Smooth muscle cell (in vitro differentiated cells): ENCODE measurements around the gene TUT1. TPM values are rescaled to one million over a fixed set of nuclear protein-coding genes. Genes with fewer than 3 reads are reported as not detected.
"Not testable (repeated sequence)": the region's sequence is repeated elsewhere in the genome, so short reads cannot be mapped to it uniquely, and the experiment has no call there.

Experiments used
- DNase-seq: peaks from one replicate; lab custom pipeline; 2025; ENCODE audit not compliant: unreplicated experiment; lab: John Stamatoyannopoulos, UW
- H2AFZ ChIP-seq: fragments of 200-600 bp; sonication (generic); 2 replicates; pipeline ENCODE4 v1.6.0; 2016; ENCODE audit warnings: antibody characterized with exemption, low read depth, mild to moderate bottlenecking
- H3F3A ChIP-seq: fragments of 200-600 bp; sonication (generic); 2 replicates; pipeline ENCODE4 v1.6.0; 2017; ENCODE audit warnings: antibody characterized with exemption, low read depth
- H3K27ac ChIP-seq: fragments of 200-600 bp; sonication (generic); 2 replicates; pipeline ENCODE4 v1.5.1; 2016; ENCODE audit warnings: low read depth, mild to moderate bottlenecking
- H3K27me3 ChIP-seq: fragments of 200-600 bp; sonication (generic); 2 replicates; pipeline ENCODE4 v1.6.1; 2016; ENCODE audit warnings: low read depth, mild to moderate bottlenecking
- H3K36me3 ChIP-seq: fragments of 200-600 bp; sonication (generic); 2 replicates; pipeline ENCODE4 v1.5.1; 2016; ENCODE audit warnings: low read depth
- H3K4me1 ChIP-seq: fragments of 200-600 bp; sonication (generic); 2 replicates; pipeline ENCODE4 v1.5.1; 2016; ENCODE audit warnings: low read depth
- H3K4me2 ChIP-seq: fragments of 200-600 bp; sonication (generic); 2 replicates; pipeline ENCODE4 v1.6.0; 2016; ENCODE audit warnings: mild to moderate bottlenecking
- H3K4me3 ChIP-seq: fragments of 200-600 bp; sonication (generic); 2 replicates; pipeline ENCODE4 v1.5.1; 2016; ENCODE audit warnings: mild to moderate bottlenecking
- H3K79me2 ChIP-seq: fragments of 200-600 bp; sonication (generic); 2 replicates; pipeline ENCODE4 v1.6.0; 2016; ENCODE audit warnings: low read depth, mild to moderate bottlenecking
- H3K9ac ChIP-seq: fragments of 200-600 bp; sonication (generic); 2 replicates; pipeline ENCODE4 v1.6.0; 2016; ENCODE audit warnings: low read depth
- H3K9me3 ChIP-seq: fragments of 200-600 bp; sonication (generic); replicated peaks from 2 replicates; pipeline ENCODE4 v1.5.1; 2016; ENCODE audit warnings: low read depth
- H4K20me1 ChIP-seq: fragments of 200-600 bp; sonication (generic); 2 replicates; pipeline ENCODE4 v1.6.0; 2016; ENCODE audit warnings: low read depth
- CTCF ChIP-seq: fragments of 200-600 bp; sonication (generic); IDR thresholded peaks from 2 replicates; pipeline ENCODE4 v1.5.1; 2017; ENCODE audit warnings: borderline replicate concordance, mild to moderate bottlenecking, antibody characterized with exemption; ENCODE audit not compliant: insufficient read depth, poor library complexity, severe bottlenecking
- WGBS: methylation state at CpG from one replicate; pipeline ENCODE4 v1.1.7; 2016; ENCODE audit warnings: low lambda C conversion rate; 5-methylcytosine and 5-hydroxymethylcytosine counted together
- polyA plus RNA-seq: library from polyadenylated mRNA; unstranded; fragments of >200 nt; fragmentation: Nextera tagmentation; extraction: Ambion mirVana; gene quantifications from 2 replicates; pipeline ENCODE4 v1.2.1, GENCODE V29; 2016
- total RNA-seq: library from RNA; depleted of rRNA; stranded (reverse); fragments of >200 nt; gene quantifications from 2 replicates; pipeline ENCODE4 v1.2.3, GENCODE V29; 2014

Gene TUT1
- total and polyA plus RNA-seq, 2 experiments from 2014 or later: 3.0 to 15.9 TPM

DNA sequence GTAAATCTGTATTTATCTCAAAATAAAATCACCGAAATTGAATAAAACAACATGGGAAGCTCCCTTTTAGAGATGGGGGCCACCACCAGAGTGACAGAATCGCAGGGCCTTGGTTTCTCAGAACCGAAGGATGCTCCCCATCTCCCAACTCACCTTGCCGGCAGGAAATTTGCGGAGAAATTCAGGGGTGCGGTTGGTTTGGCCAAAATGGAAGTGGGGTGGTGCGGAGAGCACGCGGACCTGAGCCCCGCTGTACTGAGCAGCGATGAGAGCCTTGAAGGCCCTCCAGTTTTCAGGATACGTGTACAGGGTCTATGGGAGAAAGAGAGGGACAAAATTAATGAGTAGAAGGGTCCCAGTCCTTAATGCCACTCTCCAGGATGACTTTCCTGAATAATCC lies 18.9 kb downstream of the TUT1 start:
- Histone ChIP-seq H3K4me1 (peaks cover 11% of the 10 kb centered on the region), H3K79me2 (peaks cover 81% of the 10 kb centered on the region), H3K4me2 (peak overlapping the region; percentile 92), H3K4me3 (peak overlapping the region; percentile 97), H3K9me3 (no peaks in the 10 kb centered on the region), H2AFZ (no peak overlapping the region), H3F3A (peaks cover 5% of the 10 kb centered on the region), H4K20me1 (peaks cover 55% of the 10 kb centered on the region), H3K27me3 (no peaks in the 10 kb centered on the region), H3K9ac (peak overlapping the region; percentile 89), H3K27ac (peak overlapping the region; percentile 79), H3K36me3 (no peaks in the 10 kb centered on the region)
- no peak for TF ChIP-seq CTCF
- no peak for DNase-seq
- WGBS: 76% methylated on average over 12 of the region's 12 CpGs

DNA sequence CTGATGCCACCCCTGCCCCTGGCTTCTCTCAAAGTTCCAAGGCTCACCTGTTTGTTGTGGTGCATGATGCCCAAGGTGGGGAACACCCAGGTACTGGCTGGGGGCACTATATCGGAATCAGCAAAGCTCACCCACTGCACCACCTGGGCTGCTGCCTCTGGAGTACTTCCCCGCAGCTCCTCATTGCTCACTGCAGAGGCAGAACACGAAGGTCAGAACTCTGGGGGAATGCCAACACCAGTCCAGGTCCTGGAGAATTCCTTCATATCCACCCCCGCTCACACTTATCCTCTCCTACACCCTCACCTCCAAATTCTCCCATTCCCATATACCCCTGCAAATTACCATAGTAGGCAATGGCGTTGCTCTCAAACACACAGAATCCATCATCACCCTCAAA lies 19.8 kb downstream of the TUT1 start:
- H3K27ac ChIP-seq: peak overlapping the region; percentile 79
- not testable (repeated sequence) for H2AFZ ChIP-seq, H3F3A ChIP-seq, H3K4me2 ChIP-seq, H3K4me3 ChIP-seq, DNase-seq, H3K9ac ChIP-seq, H3K9me3 ChIP-seq, H3K27me3 ChIP-seq, H3K36me3 ChIP-seq
- peaks cover 11% of the 10 kb centered on the region for H3K4me1 ChIP-seq
- WGBS: 95% methylated on average over 5 of the region's 5 CpGs
- peaks cover 63% of the 10 kb centered on the region for H4K20me1 ChIP-seq
- peaks cover 89% of the 10 kb centered on the region for H3K79me2 ChIP-seq

DNA sequence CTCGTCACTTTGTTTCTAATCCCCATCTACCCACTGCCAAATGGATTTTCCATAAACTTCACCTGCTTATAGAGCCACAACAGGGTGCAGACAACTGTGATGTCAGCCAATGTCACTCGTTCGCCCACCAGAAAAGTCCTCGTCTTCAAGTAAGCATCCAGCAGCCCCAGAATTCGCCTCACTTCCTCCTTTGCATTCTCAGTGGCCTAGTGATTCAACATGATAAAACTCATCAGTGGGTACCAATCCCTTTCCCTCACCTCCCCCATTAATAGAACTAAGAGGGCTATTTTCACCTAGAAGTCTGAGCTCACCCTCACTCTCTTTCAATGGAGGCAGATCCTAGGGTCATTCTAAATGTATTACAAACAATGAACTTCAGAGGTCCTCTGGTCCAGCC lies 20.4 kb downstream of the TUT1 start:
- Histone ChIP-seq H3K79me2 (peaks cover 89% of the 10 kb centered on the region), H3K4me1 (peaks cover 11% of the 10 kb centered on the region), H4K20me1 (peaks cover 69% of the 10 kb centered on the region), H3K36me3 (peaks cover 10% of the 10 kb centered on the region)
- not testable (repeated sequence) for H3K9me3 ChIP-seq, H3K4me3 ChIP-seq, H3K4me2 ChIP-seq, H2AFZ ChIP-seq, H3F3A ChIP-seq, H3K27ac ChIP-seq, H3K27me3 ChIP-seq, DNase-seq, H3K9ac ChIP-seq
- 95% methylated on average over 5 of the region's 5 CpGs for WGBS

GRCh38 chr11:62569611-62570010 lies 21.7 kb downstream of the TUT1 start:
- Histone ChIP-seq H3F3A (peaks cover 20% of the 10 kb centered on the region), H4K20me1 (peaks cover 81% of the 10 kb centered on the region), H3K9ac (no peak overlapping the region), H3K4me2 (no peak overlapping the region), H3K79me2 (peaks cover 87% of the 10 kb centered on the region), H2AFZ (no peak overlapping the region), H3K9me3 (no peaks in the 10 kb centered on the region), H3K27me3 (no peaks in the 10 kb centered on the region), H3K4me3 (no peak overlapping the region), H3K4me1 (peaks cover 11% of the 10 kb centered on the region), H3K36me3 (peaks cover 20% of the 10 kb centered on the region), H3K27ac (peak overlapping the region; percentile 5)
- 95% methylated on average over 1 of the region's 1 CpG for WGBS
- no peak for TF ChIP-seq CTCF
- no peak for DNase-seq
